Adrenal gland (tissue), 5 donors: ENCODE results near the gene RCL1.

ENCODE experiments used
- CTCF ChIP-seq, 6 experiments: fragments of 450-650 bp in 4 of 6; fragments of 200-600 bp in 2 of 6; sonication (generic) in 1 of 6; IDR thresholded peaks; 1 replicate in 5 of 6; 2 replicates in 1 of 6; pipeline versions ENCODE4 v1.5.1 to v1.8.0; 2016 to 2021; ENCODE audit warnings: antibody characterized with exemption in 6 of 6, mild to moderate bottlenecking in 2 of 6, moderate library complexity in 1 of 6
- POLR2A ChIP-seq, 2 donors: fragments of 450-650 bp; IDR thresholded peaks; one replicate each; pipeline ENCODE4 v1.6.1; 2017; ENCODE audit warnings: antibody characterized with exemption in 2 of 2, mild to moderate bottlenecking in 2 of 2, moderate library complexity in 1 of 2
- donor health status: DM: no; HTN: no; CAD: no.

DNA sequence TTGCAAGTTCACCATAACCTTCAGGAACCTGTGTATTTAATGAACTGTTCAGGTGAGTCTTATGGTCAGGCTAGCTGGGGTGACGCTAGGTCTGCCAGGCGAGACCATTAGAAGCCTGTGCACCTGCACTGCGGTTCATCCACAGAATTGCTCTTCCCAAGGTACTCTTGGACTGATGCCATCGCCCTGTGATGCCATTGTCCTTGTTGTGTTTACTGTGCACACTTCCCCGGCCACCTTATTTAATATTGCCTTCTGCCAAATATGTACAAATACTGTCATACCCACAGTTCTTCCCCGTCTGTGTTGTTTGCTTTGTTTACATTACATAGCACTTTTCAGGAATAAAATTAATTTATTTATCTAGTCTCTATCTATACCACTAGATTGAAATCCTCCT is 66.3 kb downstream of the RCL1 start:
- TF ChIP-seq CTCF (IDR thresholded peaks at IDR 0.05) (no peak), POLR2A (IDR thresholded peaks at IDR 0.05) (no peak)
